SKM-1 (cell line): ENCODE results near the gene CCR9.

Experiments
- DNase-seq: peaks from one replicate; lab custom pipeline; 2025; ENCODE audit not compliant: unreplicated experiment; lab: John Stamatoyannopoulos, UW

CCR9 gene

GRCh38 chr3:45907769-45908705 is 21.7 kb downstream of the CCR9 start:
- DNase-seq = no peak

- no peak for DNase-seq
Observed at GRCh38 chr3:45908761-45909160, 22.4 kb downstream of the CCR9 start.

- no peak for DNase-seq
Observed at GRCh38 chr3:45909542-45909941, 23.2 kb downstream of the CCR9 start.

- DNase-seq = no peak
Observed at GRCh38 chr3:45910892-45911291, 24.5 kb downstream of the CCR9 start.

- no peak for DNase-seq
Observed at GRCh38 chr3:45911511-45912226, 25.3 kb downstream of the CCR9 start.

GRCh38 chr3:45912435-45912834 is 26.1 kb downstream of the CCR9 start:
- DNase-seq = no peak

GRCh38 chr3:45914362-45915058 is 28.2 kb downstream of the CCR9 start:
- DNase-seq = no peak

GRCh38 chr3:45915059-45915439 is 28.7 kb downstream of the CCR9 start:
- no peak for DNase-seq

GRCh38 chr3:45915518-45916231 is 29.3 kb downstream of the CCR9 start:
- DNase-seq = no peak

GRCh38 chr3:45917146-45917898 is 31.0 kb downstream of the CCR9 start:
- no peak for DNase-seq

- no peak for DNase-seq
Observed at GRCh38 chr3:45921158-45922038, 35.1 kb downstream of the CCR9 start.

- no peak for DNase-seq
Observed at GRCh38 chr3:45922039-45922326, 35.6 kb downstream of the CCR9 start.

GRCh38 chr3:45922950-45923590 is 36.7 kb downstream of the CCR9 start:
- no peak for DNase-seq

GRCh38 chr3:45923755-45924154 is 37.4 kb downstream of the CCR9 start:
- no peak for DNase-seq

- DNase-seq = no peak
Observed at GRCh38 chr3:45927881-45928280, 41.5 kb downstream of the CCR9 start.

- peak; percentile 20 for DNase-seq
Observed at GRCh38 chr3:45929042-45929679, 42.8 kb downstream of the CCR9 start.

GRCh38 chr3:45931496-45931895 is 45.2 kb downstream of the CCR9 start:
- DNase-seq = no peak

GRCh38 chr3:45932112-45932511 is 45.8 kb downstream of the CCR9 start:
- DNase-seq = peak; percentile 39

GRCh38 chr3:45933591-45933990 is 47.2 kb downstream of the CCR9 start:
- DNase-seq = no peak
